OCI-LY3 (cell line): ENCODE data around the gene IGIP.

ENCODE experiments used
- H2AFZ ChIP-seq: fragments of 200-600, 300-600 bp; shearing (Covaris generic); 2 replicates; pipeline ENCODE4 v1.6.0; 2014; ENCODE audit warnings: antibody characterized with exemption, low read depth, low read length
- H3K27ac ChIP-seq: fragments of 200-600, 300-600 bp; sonication (generic); 2 replicates; pipeline ENCODE4 v1.5.1; 2014; ENCODE audit warnings: mild to moderate bottlenecking, low read length, moderate library complexity, mixed read lengths
- H3K27me3 ChIP-seq: fragments of 200-600, 300-600 bp; sonication (generic); 2 replicates; pipeline ENCODE4 v1.6.1; 2014; ENCODE audit warnings: low read depth, low read length, mixed read lengths
- H3K36me3 ChIP-seq: fragments of 200-600, 300-600 bp; sonication (generic); replicated peaks from 2 replicates; pipeline ENCODE3; 2014; ENCODE audit warnings: low read depth, low read length, mixed read lengths
- H3K4me1 ChIP-seq: fragments of 300-600, 200-600 bp; sonication (generic); 2 replicates; pipeline ENCODE4 v1.6.1; 2014; ENCODE audit warnings: low read length, mixed read lengths
- H3K4me2 ChIP-seq: fragments of 200-600, 300-600 bp; sonication (generic); 2 replicates; pipeline ENCODE4 v1.6.1; 2014; ENCODE audit warnings: low read length, mixed read lengths
- H3K4me3 ChIP-seq: fragments of 300-600, 200-600 bp; sonication (generic); 2 replicates; pipeline ENCODE4 v1.5.1; 2014; ENCODE audit warnings: antibody characterized with exemption, mild to moderate bottlenecking, low read length, moderate library complexity
- H3K79me2 ChIP-seq: fragments of 300-600, 200-600 bp; shearing (Covaris generic); 2 replicates; pipeline ENCODE4 v1.6.1; 2014; ENCODE audit warnings: mild to moderate bottlenecking, low read length, mixed read lengths
- H3K9ac ChIP-seq: fragments of 300-600, 200-600 bp; shearing (Covaris generic); 2 replicates; pipeline ENCODE4 v1.6.0; 2014; ENCODE audit warnings: mild to moderate bottlenecking, low read length, moderate library complexity
- H3K9me3 ChIP-seq: fragments of 200-600, 300-600 bp; shearing (Covaris generic); 2 replicates; pipeline ENCODE4 v1.6.1; 2014; ENCODE audit warnings: low read length, mixed read lengths; ENCODE audit not compliant: insufficient read depth
- H4K20me1 ChIP-seq: fragments of 200-600, 300-600 bp; sonication (generic); 2 replicates; pipeline ENCODE4 v1.6.1; 2016; ENCODE audit warnings: low read length, mixed read lengths; ENCODE audit not compliant: insufficient read depth
- CTCF ChIP-seq: fragments of 200-600, 300-600 bp; sonication (generic); IDR thresholded peaks from 2 replicates; pipeline ENCODE4 v1.5.1; 2014; ENCODE audit warnings: antibody characterized with exemption, low read length, low read depth
- EZH2phosphoT487 ChIP-seq: fragments of 200-600 bp; shearing (Covaris generic); IDR thresholded peaks from 2 replicates; pipeline ENCODE4 v1.6.1; 2018; ENCODE audit warnings: antibody characterized with exemption, mixed run types, low read depth

The IGIP gene

GRCh38 chr5:140108093-140109017 lies 17.4 kb upstream of the IGIP start:
- Histone ChIP-seq H3K4me1 (peaks cover 32% of the 10 kb centered on the region), H3K79me2 (peaks cover 48% of the 10 kb centered on the region), H3K27ac (peak overlapping the region; percentile 65)

DNA sequence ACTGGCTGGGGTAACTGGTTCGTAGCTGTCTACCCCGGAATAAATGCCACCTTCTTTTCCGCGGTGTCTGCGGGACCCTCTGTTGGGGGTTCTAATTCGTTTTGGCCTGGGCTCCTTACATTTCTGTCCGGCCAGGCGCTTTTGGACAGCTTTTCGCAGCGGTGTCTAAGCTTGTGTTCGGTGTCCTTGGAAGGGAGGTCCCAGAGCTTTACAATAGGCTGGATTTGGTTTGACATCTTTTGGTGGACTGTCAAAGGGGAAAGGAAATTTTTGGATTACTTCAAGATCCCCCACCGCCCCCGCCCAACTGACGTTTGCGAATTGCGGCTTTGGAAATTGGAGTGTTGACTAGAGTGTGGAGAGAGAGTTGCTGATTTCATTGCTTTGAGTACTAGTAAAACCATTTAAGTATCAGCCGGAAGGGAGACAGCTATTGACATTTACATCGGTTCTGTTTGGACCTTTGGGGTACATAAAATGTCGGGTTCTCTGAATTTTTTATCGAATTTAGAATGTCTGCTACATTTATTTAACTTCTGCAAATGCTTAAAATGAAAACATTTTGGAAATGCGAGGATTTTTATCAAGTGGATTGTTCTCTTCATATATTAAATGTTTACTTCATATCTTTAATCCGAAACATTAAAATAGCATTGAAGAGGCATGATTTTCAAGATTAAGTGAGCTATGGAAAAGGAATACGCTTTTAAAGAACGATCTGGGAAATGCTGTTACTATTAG lies 16.5 kb upstream of the IGIP start:
- Histone ChIP-seq H3K79me2 (peaks cover 51% of the 10 kb centered on the region), H3K27ac (no peak overlapping the region)

More at GRCh38 chr5:140108093-140109017, 17.4 kb upstream of the IGIP start:
- Histone ChIP-seq H3K9me3 (no peaks in the 10 kb centered on the region), H3K9ac (peak overlapping the region; percentile 66), H2AFZ (peak overlapping the region; percentile 31; the same call in 1 of the 2 replicates), H3K27me3 (no peaks in the 10 kb centered on the region; the same call in 1 of the 2 replicates), H3K36me3 (no peaks in the 10 kb centered on the region), H3K4me3 (peak overlapping the region; percentile 98), H4K20me1 (peaks cover 14% of the 10 kb centered on the region; the same call in 1 of the 2 replicates), H3K4me2 (peak overlapping the region; percentile 97)
- no peak for TF ChIP-seq EZH2phosphoT487
- no peak for TF ChIP-seq CTCF

DNA sequence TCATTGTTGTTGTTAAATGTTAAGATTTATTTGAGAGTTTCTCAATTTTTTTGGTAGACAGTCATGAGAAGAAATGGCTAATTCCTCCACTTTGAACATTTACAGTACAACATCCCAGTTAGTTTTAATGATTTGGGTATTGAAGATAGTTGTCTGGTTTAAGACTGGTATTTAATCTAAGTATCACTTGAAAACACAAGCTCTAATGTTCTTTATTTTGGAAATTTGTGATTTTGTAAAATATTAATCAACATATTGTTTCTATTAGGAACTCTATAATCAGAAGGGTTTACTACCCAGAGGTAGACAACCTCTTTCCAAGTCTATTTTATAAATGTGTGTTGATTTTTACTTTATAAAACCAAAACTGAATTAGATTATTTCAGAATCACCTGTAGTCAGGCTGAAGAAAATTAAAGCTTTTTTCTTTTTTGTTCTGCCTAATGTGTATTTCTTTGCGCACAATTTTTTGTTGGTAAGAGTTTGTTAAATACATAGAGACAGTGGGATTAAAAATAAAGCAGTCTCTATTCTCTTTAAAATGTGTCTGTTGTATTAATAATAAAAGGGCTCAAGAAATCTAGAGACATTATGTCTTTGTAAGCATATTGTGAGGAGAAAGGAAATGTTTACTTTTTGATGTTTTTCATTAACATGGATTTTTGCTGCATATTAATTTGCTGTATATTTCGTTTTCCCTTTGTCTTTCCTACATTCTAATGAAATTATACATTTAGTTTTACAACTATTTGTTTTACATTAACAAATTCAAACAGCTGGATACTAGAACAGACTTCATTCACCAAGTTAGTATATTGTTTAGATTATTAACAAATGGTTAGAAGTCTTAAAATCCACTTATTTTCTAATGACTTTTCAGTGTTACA lies 15.7 kb upstream of the IGIP start:
- Histone ChIP-seq H3K36me3 (no peaks in the 10 kb centered on the region), H3K27ac (no peak overlapping the region), H3K27me3 (no peaks in the 10 kb centered on the region; the same call in 1 of the 2 replicates), H3K79me2 (peaks cover 58% of the 10 kb centered on the region), H3K4me2 (peak overlapping the region; percentile 97; the same call in 1 of the 2 replicates), H3K9ac (no peak overlapping the region), H4K20me1 (peaks cover 14% of the 10 kb centered on the region; the same call in 1 of the 2 replicates), H2AFZ (no peak overlapping the region), H3K4me1 (peaks cover 32% of the 10 kb centered on the region), H3K4me3 (no peak overlapping the region), H3K9me3 (no peaks in the 10 kb centered on the region)
- TF ChIP-seq EZH2phosphoT487, result no peak
- TF ChIP-seq CTCF, result no peak

More for the DNA sequence above, 16.5 kb upstream of the IGIP start:
- peak overlapping the region; percentile 98 for H3K4me3 ChIP-seq
- peaks cover 14% of the 10 kb centered on the region; the same call in 1 of the 2 replicates for H4K20me1 ChIP-seq
- peak overlapping the region; percentile 66 for H3K9ac ChIP-seq
- TF ChIP-seq EZH2phosphoT487 (no peak), CTCF (no peak)
- H3K27me3 ChIP-seq, result no peaks in the 10 kb centered on the region; the same call in 1 of the 2 replicates
- H3K36me3 ChIP-seq, result no peaks in the 10 kb centered on the region
- peaks cover 32% of the 10 kb centered on the region for H3K4me1 ChIP-seq
- peak overlapping the region; percentile 97 for H3K4me2 ChIP-seq
- H2AFZ ChIP-seq, result no peak overlapping the region
- H3K9me3 ChIP-seq, result no peaks in the 10 kb centered on the region
